Esophagus squamous epithelium (tissue), 5 donors: Measurements from ENCODE around the gene FZR1. TPM values are rescaled to one million over a fixed set of nuclear protein-coding genes. Genes with fewer than 3 reads are reported as not detected.
A peak's percentile ranks its signal among the peaks of the same experiment; 100 is the strongest.

ENCODE experiments used
- DNase-seq: peaks from one replicate; lab custom pipeline; 2025; lab: John Stamatoyannopoulos, UW
- H3K27ac ChIP-seq, 4 donors: fragments of 200-600 bp; sonication (generic); one replicate each; pipeline ENCODE4 v1.5.1; 2016 to 2019; ENCODE audit warnings: mild to moderate bottlenecking in 1 of 4
- H3K27me3 ChIP-seq, 4 donors: fragments of 200-600 bp; sonication (generic); 1 replicate in 3 of 4; 2 replicates in 1 of 4; pipeline versions ENCODE4 v1.5.1 to v1.6.0; 2017 to 2021; ENCODE audit warnings: antibody characterized with exemption in 1 of 4
- H3K36me3 ChIP-seq, 3 donors: fragments of 200-600 bp; sonication (generic); one replicate each; pipeline ENCODE4 v1.5.1; 2016 to 2019
- H3K4me1 ChIP-seq, 3 donors: fragments of 200-600 bp; sonication (generic); one replicate each; pipeline ENCODE4 v1.5.1; 2017 to 2019
- H3K4me3 ChIP-seq, 4 donors: fragments of 200-600 bp; sonication (generic); 1 replicate in 3 of 4; 2 replicates in 1 of 4; pipeline ENCODE4 v1.5.1; 2016 to 2019; ENCODE audit warnings: mild to moderate bottlenecking in 2 of 4, moderate library complexity in 1 of 4
- H3K9me3 ChIP-seq, 3 donors: fragments of 200-600 bp; sonication (generic); one replicate each; pipeline ENCODE4 v1.5.1; 2016 to 2019
- POLR2A ChIP-seq, 4 donors: fragments of 450-650 bp; IDR thresholded peaks; one replicate each; pipeline ENCODE4 v1.6.1; 2017; ENCODE audit warnings: antibody characterized with exemption in 4 of 4, mild to moderate bottlenecking in 4 of 4, moderate library complexity in 3 of 4
- WGBS, 2 donors: methylation state at CpG; one replicate each; pipeline ENCODE4 v1.1.5; 2018; 5-methylcytosine and 5-hydroxymethylcytosine counted together
- intact Hi-C: fragments of 100-400 bp; cut with DNase I; formaldehyde crosslinking; loops from one replicate; pipeline ENCODE4 v1.15.0; 2022
- total RNA-seq, 4 donors: library from RNA; depleted of rRNA; stranded (reverse); fragments of >200 nt; gene quantifications; one replicate each; pipeline ENCODE4 v1.1.0, GENCODE V29; 2016
- TF ChIP-seq, protein P1 (sequence below), 6 experiments: fragments of 450-650 bp in 4 of 6; fragments of 200-600 bp in 2 of 6; sonication (generic) in 2 of 6; IDR thresholded peaks; one replicate each; pipeline ENCODE4 v1.5.1; 2016 to 2019; ENCODE audit warnings: antibody characterized with exemption in 6 of 6, mild to moderate bottlenecking in 4 of 6, moderate library complexity in 4 of 6
- donor health status: DM: yes; HTN: yes; CAD: no.

The FZR1 gene
- total RNA-seq, 4 donors from 2014 or later = 26.5 to 46.8 (median 27.2) TPM

DNA sequence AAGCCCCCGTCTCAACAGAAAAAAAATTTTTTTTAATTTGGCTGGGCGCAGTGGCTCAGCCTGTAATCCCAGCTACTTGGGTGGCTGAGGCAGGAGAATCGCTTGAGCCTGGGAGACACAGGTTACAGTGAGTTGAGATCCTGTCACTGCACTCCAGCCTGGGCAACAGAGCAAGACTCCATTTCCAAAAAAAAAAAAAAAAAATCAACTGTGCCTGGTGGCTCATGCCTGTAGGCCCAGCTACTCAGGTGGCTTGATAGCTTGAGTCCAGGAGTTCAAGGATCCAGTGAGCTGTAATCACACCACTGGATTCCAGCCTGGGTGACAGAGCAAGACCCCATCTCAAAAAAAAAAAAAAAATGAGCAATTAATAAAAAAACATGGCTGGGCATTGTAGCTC lies 4.3 kb upstream of the FZR1 start:
- no peak overlapping the region for H3K27ac ChIP-seq
- intact Hi-C loops = no loop called here
- no peaks in the 10 kb centered on the region for H3K9me3 ChIP-seq
- H3K4me3 ChIP-seq = no peak overlapping the region
- no peak for DNase-seq
- WGBS, 2 donors = 77 to 85% methylated on average over 3 of the region's 3 CpGs
- peaks cover 5 to 40% (median 20%) of the 10 kb centered on the region in 3 donors for H3K4me1 ChIP-seq
- TF ChIP-seq POLR2A (IDR thresholded peaks at IDR 0.05) = no peak
- TF ChIP-seq, protein P1, sequence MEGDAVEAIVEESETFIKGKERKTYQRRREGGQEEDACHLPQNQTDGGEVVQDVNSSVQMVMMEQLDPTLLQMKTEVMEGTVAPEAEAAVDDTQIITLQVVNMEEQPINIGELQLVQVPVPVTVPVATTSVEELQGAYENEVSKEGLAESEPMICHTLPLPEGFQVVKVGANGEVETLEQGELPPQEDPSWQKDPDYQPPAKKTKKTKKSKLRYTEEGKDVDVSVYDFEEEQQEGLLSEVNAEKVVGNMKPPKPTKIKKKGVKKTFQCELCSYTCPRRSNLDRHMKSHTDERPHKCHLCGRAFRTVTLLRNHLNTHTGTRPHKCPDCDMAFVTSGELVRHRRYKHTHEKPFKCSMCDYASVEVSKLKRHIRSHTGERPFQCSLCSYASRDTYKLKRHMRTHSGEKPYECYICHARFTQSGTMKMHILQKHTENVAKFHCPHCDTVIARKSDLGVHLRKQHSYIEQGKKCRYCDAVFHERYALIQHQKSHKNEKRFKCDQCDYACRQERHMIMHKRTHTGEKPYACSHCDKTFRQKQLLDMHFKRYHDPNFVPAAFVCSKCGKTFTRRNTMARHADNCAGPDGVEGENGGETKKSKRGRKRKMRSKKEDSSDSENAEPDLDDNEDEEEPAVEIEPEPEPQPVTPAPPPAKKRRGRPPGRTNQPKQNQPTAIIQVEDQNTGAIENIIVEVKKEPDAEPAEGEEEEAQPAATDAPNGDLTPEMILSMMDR (IDR thresholded peaks at IDR 0.05) = no peak
- no peaks in the 10 kb centered on the region for H3K27me3 ChIP-seq
- H3K36me3 ChIP-seq = peaks cover 0 to 8% (median 0%) of the 10 kb centered on the region in 3 donors

DNA sequence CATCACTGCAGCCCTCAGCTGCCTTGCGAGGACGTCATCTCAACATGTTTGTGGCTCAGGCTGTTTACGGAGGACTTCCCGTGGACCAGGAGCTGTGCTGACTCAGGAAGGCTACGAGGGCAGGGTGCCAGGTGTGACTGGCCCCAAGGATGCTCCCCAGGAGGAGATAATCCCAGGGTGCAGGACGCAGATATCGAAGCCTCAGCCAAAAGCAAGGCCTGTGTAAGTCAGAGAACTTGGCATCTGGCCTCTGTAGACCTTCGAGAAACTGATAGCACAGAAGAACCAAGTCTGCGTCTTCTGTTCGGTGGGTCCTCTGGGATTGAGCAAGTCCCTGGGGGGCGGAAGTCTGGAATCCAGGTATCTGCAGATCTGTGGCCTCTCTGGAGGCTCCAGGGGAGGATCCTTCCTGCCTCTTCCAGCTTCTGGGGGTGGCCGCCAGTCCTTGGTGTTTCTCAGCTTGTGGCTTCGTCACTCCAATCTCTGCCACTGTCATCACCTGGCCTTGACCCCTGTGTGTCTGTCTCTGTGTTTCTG lies 3.0 kb upstream of the FZR1 start:
- Histone ChIP-seq H3K27ac (no peak overlapping the region), H3K9me3 (no peaks in the 10 kb centered on the region), H3K27me3 (no peaks in the 10 kb centered on the region), H3K4me3 (no peak overlapping the region), H3K4me1 (peaks cover 11 to 53% (median 27%) of the 10 kb centered on the region in 3 donors), H3K36me3 (no peaks in the 10 kb centered on the region)
- 84 to 95% methylated on average over 6 to 10 of the region's 13 CpGs for WGBS, 2 donors
- TF ChIP-seq, protein P1 (IDR thresholded peaks at IDR 0.05) = no peak
- no peak for TF ChIP-seq POLR2A (IDR thresholded peaks at IDR 0.05)
- intact Hi-C loops = no loop called here
- no peak for DNase-seq

DNA sequence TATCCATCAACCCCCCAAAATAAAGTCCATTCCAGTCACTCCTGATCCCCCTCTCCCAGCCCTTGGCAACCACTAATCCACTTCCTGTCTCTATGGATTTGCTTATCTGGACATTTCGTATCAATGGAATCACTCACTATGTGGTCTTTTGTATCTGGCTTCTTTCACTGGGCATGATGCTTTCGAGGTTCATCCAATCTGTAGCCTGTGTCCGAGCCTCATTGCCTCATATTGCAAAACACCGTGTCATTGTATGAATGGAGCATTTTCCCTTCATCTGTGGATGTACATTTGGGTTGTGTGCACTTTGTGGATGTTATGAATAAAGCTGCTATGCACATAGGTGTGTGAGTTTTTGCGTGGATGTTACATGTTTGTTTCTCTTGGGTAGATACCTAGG lies 1.4 kb upstream of the FZR1 start:
- Histone ChIP-seq H3K27me3 (no peaks in the 10 kb centered on the region), H3K4me3 (no peak overlapping the region), H3K4me1 (peaks cover 11 to 55% (median 22%) of the 10 kb centered on the region in 3 donors), H3K9me3 (no peaks in the 10 kb centered on the region), H3K27ac (peak overlapping the region in 3 of 4 donors; percentile 94 to 98 (median 98)), H3K36me3 (peaks cover 0 to 13% (median 0%) of the 10 kb centered on the region in 3 donors)
- no peak for DNase-seq
- TF ChIP-seq, protein P1 (IDR thresholded peaks at IDR 0.05) = no peak
- TF ChIP-seq POLR2A (IDR thresholded peaks at IDR 0.05) = no peak
- intact Hi-C loops = loop anchor here (5.0 kb wide), 1 partner anchor 63 kb away; no protein-coding TSS in a partner anchor
- 76 to 90% methylated on average over 5 of the region's 5 CpGs for WGBS, 2 donors

DNA sequence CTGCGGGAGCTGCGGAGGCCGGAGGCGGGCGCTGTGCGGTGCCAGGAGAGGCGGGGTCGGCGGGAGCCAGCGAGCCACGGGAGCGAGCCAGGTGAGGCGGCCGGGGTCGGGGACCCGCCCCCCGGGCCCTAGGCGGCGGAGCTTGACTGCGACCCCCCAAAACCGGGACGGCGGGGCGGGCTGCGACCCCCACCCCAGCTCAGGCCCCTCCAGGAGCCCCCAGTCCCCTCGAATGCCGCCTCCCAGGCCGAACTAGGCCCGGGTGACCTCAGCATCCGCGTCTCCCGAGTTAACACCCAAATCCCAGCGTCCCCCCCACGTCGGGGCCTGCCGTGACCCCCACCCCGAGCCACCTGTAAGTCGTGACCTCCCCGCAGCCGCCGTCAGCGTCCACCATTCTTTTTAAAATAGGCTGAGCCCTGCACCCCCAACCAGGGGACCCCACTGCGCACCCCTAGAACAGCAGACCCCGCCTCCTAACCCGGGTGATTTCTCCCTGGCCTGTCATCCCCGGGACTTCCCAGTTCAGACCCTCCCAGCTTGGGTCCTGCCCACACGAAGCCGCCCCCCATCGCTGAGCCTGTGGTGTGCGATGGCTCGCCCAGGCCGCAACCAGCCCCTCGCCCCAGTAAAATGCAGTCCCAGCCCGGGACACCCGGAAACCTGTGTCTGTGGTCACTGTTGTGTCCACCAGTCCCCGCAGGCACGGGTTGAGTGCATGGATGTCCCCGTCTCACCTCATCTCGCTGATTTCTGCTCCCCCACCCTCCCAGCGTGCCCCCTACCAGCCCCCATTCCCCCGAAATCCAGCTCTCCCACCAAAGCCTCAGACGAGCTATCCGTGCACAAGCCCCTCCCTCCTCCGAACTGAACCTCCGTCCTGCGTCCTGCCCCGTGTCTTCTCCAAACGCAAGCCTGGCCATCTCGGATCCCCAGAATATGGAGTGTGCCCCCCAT lies 551 bp downstream of the FZR1 start:
- TF ChIP-seq, protein P1 (IDR thresholded peaks at IDR 0.05) = no peak
- no peak for TF ChIP-seq POLR2A (IDR thresholded peaks at IDR 0.05)
- WGBS, 2 donors = 0 to 2% methylated on average over 22 to 39 of the region's 69 CpGs

More for the DNA sequence above, 551 bp downstream of the FZR1 start:
- no peaks in the 10 kb centered on the region for H3K27me3 ChIP-seq
- H3K36me3 ChIP-seq = peaks cover 0 to 32% (median 0%) of the 10 kb centered on the region in 3 donors
- H3K4me3 ChIP-seq = peak overlapping the region; percentile 80 to 100 (median 96)
- peak; percentile 24 for DNase-seq
- H3K27ac ChIP-seq = peak overlapping the region; percentile 92 to 98 (median 96)
- H3K9me3 ChIP-seq = no peaks in the 10 kb centered on the region
- H3K4me1 ChIP-seq = peaks cover 11 to 62% (median 20%) of the 10 kb centered on the region in 3 donors
- intact Hi-C loops = loop anchor here (5.0 kb wide), 1 partner anchor 61 kb away; no protein-coding TSS in a partner anchor
